AML-193 (cell line): ENCODE measurements around the gene MOB3C.

Experiments
- DNase-seq, 2 experiments: peaks; one replicate each; lab custom pipeline; 2025; lab: John Stamatoyannopoulos, UW

The MOB3C gene

GRCh38 chr1:46638921-46639320 lies 22.3 kb upstream of the MOB3C start:
- no peak for DNase-seq

GRCh38 chr1:46637444-46638083 lies 21.0 kb upstream of the MOB3C start:
- DNase-seq = no peak

GRCh38 chr1:46635205-46635604 lies 18.6 kb upstream of the MOB3C start:
- DNase-seq = no peak

- no peak for DNase-seq
Observed at GRCh38 chr1:46630719-46631118, 14.1 kb upstream of the MOB3C start.

- DNase-seq = no peak
Observed at GRCh38 chr1:46623743-46624644, 7.4 kb upstream of the MOB3C start.

DNA sequence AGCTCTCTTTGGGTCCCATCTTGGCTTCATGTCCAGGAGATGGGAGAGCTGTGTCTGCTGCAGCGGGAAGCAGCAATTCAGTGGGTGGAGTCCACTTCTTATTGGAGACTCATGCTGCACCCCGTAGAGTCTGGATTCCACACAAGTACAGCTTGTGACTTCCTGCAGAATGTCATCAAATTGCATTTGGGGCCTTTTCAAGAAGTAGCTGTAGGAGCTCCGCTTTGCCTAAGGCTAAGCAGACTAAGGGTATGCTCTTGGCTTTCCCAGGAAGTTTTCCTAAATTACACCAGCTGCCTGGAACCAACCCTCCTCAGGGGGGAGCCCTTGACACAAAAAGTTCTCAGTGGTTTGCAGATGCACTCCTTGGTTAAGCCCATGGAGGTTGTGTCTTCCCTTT lies 5.7 kb upstream of the MOB3C start:
- DNase-seq = peak in 1 of 2 experiments; percentile 28

DNA sequence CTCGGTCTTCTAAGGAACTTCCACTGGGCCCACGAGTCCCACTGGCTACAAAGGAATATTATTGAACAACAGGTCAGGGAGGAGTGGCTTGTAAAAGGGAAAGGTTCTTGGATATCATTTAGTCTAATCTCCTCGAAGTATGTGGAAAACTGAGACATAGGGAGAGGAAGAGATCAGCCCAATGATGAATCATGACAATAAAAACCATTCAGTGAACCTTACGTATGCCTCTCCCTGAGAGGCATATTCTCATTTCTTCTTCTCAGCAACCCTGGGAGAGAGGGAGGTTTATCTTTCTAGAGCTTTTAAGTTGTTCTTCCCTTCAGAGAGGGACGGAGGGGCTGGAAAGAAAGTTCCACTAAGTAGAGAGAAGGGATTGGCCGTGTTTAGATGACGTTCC lies 5.3 kb upstream of the MOB3C start:
- DNase-seq = no peak

DNA sequence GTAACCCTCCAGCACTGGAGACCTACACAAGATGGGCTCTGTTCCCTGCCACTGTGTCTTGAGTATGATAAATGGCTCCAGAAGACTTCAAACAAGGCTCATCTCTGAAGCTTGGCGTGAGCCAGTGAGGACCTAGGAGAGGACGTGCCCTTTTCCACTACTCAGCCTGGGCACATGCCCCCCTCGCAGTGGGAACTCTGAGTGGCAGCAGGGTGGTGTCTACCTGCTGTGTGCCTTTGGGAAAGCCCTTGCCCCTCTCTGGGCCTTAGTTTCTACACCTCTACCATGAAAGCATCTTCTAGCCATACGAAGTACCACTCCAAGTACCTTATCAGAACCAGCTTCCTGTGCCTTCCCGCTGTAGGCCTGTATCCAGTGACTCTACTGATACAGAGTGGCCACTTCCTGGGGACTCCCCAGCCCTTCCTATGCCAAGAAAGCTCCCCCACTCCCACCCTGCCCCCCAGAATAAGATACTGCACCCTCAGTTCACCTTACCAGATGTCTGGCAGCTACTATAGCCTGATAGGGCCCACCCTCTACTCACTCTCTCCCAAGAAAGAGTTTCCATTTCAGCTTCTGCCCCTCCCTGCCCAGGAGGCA lies 3.1 kb upstream of the MOB3C start:
- DNase-seq = no peak

DNA sequence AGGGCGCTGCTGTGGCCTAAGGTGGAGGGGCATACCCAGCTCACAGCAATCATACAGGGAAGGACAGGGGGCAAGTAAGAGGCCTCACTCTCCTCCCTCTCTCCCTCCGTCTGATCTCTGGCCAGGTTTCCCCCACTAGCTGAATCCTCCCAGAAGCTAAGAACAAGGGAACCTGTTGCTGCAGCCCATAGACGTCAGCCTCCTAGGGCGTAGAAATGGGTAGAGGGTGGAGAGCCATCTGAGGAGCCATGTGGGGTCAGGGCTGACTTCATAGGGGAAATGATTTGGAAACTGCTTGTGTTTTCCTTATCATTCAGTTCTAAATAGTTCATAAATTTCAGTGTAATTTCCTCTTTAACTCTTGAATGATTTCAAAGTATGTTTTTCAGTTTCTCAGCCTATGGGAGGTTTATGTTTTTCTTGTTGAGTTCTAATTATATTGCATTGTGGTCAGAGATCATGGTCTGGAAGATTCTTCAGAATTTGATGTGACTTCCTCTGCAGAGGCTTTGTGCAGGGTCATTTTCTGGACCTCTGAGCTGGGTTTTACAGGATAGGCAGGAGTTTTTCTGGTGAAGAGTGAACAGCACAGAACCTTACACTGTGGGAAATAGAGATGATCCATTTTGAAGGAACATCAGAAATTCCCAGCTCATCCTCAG lies 2.3 kb upstream of the MOB3C start:
- no peak for DNase-seq

- no peak for DNase-seq
Observed at GRCh38 chr1:46617833-46618232, 1.2 kb upstream of the MOB3C start.

DNA sequence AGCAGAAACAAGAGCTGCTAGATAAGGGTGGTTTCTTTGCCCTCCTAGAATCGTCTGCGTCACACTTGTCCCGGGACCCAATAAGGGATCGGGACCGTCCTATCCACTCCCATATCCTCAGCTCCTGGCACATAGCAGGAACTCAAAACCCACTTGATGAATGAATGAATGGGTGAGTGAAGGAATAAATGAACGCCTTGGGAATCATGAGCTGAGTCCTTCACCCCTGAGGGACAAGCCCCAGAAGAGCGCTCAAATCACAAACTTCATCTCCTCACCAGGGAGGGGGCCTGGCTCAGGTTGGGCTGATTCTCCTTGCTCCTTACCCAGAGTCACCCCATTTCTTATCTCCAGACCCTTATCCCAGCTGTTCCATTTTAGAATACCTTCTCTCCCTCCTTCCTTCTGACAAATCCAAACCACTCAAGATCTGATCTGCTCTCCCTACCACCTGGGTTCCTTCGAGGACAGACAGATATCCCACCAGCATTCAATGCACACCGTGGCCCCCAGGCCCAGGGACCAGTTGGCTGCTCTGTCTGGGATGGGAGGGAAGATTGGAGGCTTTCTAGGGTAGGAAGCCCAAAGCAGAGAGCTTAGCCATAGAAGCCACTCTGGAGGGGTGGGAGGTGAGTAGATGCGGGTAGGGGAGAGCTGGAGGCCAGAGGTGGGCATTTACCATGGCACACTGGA lies 643 bp upstream of the MOB3C start:
- DNase-seq = no peak

DNA sequence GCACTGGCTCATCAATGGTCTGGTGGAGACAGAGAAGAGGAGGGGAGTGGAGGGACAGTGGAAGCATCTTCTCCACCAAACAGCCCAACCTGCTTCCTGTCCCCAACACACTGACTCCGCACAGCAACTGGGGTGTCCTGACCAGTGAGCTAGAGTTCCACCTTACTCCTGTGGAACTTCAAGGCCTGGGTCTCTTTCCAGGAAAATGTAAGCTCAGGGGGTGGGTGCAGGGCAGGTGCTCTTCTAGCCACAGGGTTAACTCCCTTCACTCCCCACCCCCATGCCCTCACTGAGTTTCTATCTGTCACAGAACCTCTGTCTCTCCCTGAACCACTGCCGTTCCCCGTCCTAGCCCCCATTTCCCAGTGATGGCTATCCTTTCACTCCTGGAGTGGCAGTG lies 876 bp downstream of the MOB3C start:
- no peak for DNase-seq

DNA sequence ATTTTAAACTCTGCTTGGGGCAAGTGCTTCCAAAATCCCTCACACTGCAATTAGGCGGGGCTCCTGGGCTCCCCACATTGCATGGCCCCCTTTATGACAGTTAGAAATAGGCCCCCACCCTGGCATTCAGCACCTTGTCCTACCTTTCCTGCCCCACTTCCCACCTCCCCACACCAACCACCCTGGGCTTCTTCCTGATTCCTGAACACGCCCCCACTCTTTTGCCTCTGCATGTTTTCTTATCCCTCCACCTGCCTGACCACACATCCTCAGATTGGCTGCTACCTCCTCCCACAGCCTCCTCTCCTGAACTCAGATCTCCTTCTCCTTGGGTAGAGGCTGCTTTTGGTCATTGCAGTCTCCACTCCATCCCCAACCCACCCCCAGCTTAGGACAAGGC lies 1.5 kb downstream of the MOB3C start:
- no peak for DNase-seq

GRCh38 chr1:46614604-46614984 lies 2.0 kb downstream of the MOB3C start:
- DNase-seq = no peak

- DNase-seq = peak; percentile 67 to 78
Observed at GRCh38 chr1:46613661-46614603, 2.7 kb downstream of the MOB3C start.

DNA sequence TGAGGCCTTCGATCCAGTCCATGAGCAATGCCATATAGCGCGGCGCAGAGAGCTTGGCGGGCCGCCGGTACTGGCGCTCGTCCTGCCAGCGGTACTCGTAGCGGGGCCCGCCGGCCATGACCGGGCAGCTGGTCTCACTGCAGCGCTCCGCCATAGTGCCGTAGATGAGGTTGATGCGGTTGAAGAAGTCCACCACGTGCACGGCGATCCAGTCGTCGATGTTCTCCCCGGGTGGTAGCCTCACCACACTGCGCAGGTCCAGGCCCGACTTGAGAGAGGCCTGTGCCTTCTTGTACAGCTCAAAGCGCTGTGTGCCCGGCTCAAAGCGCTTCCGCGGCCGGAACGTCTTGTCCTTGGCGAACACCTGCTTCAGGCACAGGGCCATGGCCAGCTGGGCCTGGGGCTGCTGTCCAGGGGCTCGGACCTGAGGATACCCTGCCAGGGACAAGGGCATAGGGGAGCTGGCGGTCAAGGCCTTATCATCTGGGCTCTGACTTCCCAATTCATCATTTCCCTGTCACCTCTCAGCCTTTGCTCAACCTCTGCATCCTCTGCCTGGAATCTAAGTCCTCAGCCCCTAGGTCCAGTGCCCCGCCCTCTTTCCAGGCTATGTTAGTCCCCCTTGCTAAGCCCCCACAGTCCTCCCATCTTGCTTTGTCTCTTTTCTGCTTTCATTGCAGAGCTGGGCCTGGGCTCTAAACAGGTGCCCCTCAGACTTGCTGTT lies 3.5 kb downstream of the MOB3C start:
- DNase-seq = no peak

DNA sequence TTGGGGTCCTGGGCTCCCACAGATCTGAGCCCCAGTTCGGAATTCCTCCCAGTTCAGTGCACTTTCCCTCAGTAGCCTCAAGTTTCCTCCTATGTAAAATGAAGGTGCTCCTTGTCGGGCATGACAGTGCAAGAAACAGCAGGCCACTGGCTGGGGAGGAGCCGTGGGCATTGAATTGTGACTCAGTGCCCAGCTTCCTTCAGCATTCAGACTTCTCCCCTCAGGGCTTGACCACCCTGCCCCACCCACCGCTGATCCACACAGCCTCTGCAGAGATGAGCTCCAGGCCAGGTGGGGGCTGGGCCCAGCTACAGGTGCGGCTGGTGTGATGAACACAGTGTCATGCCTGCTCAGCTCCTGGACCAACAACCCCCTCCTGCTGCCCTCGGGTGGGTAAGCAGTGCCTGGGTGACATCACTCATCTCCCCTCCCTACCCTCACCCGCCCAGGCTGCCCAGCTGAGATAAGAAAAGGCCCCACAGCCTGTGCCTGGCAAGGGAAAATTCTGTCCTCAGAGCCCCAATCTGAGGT lies 4.9 kb downstream of the MOB3C start:
- peak in 1 of 2 experiments; percentile 26 for DNase-seq

DNA sequence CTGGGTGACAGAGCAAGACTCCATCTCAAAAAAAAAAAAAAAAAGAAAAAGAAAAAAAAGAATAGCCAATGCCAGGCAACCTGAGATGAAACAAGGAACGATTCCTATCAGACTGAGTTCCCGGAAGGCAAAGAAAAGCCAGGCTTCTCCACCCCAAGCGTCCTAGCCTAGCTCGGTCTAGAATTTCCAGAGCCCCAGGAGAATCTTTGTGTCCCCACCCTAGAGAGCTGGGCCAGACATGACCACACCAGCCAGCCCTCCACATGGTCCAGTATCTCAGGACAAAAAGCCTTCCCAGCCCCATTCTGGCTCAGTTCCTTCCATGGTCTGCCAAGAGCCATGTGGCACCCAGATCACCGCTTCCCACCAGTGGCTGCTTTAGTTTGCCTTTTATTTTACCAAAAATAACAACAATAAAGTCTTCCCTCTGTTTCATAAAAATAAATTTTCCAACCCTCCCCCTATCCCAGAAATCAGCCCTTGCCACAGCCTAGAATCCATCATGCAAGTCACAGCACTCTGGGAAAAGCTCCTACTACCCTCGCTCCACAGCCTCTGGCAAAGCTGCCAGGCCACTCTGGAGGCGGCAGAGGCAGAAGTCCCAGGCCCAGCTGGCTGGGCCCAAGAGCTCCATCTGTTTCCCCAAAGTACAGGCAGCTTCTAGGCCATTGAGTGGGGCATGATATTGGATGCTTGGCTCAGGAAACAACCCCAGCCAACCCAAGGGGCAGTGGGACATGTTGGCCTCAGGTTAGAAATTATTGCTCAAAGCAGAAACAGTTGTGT lies 9.1 kb downstream of the MOB3C start:
- DNase-seq = no peak
